Ectodermal cell (in vitro differentiated cells): ENCODE data around the gene PDE6B.

Experiments used
- H3K27ac ChIP-seq: 2 replicates; pipeline ENCODE4 v1.7.0; 2013; ENCODE audit warnings: mild to moderate bottlenecking, low read depth, low read length; ENCODE audit not compliant: insufficient read depth, poor library complexity, severe bottlenecking
- H3K27me3 ChIP-seq: 2 replicates; pipeline ENCODE4 v1.7.0; 2013; ENCODE audit warnings: mild to moderate bottlenecking, low read length; ENCODE audit not compliant: insufficient read depth, control insufficient read depth, poor library complexity, severe bottlenecking
- H3K36me3 ChIP-seq: one replicate; pipeline ENCODE4 v1.7.0; 2013; ENCODE audit warnings: low read length; ENCODE audit not compliant: control insufficient read depth, insufficient read depth
- H3K4me1 ChIP-seq: one replicate; pipeline ENCODE4 v1.7.0; 2013; ENCODE audit warnings: low read length; ENCODE audit not compliant: control insufficient read depth, insufficient read depth
- H3K4me3 ChIP-seq: 2 replicates; pipeline ENCODE4 v1.7.0; 2013; ENCODE audit warnings: low read depth, low read length, control low read depth; ENCODE audit not compliant: insufficient read depth
- H3K9me3 ChIP-seq: 2 replicates; pipeline ENCODE4 v1.7.0; 2013; ENCODE audit warnings: mild to moderate bottlenecking, low read length, moderate library complexity; ENCODE audit not compliant: control insufficient read depth
- WGBS, 2 experiments: methylation state at CpG; one replicate each; pipeline ENCODE4 v1.1.7; 2013; ENCODE audit warnings: missing lambda C conversion rate in 2 of 2; 5-methylcytosine and 5-hydroxymethylcytosine counted together

Gene PDE6B

GRCh38 chr4:612749-613125, 12.6 kb upstream of the PDE6B start:
- Histone ChIP-seq H3K4me1 (no peaks in the 10 kb centered on the region), H3K36me3 (no peaks in the 10 kb centered on the region), H3K27ac (no peak overlapping the region), H3K4me3 (no peak overlapping the region), H3K9me3 (no peaks in the 10 kb centered on the region), H3K27me3 (peaks cover 3% of the 10 kb centered on the region)
- 83 to 90% methylated on average over 7 of the region's 7 CpGs for WGBS, 2 experiments

GRCh38 chr4:613126-613525, 12.2 kb upstream of the PDE6B start:
- 90 to 91% methylated on average over 9 of the region's 9 CpGs for WGBS, 2 experiments
- Histone ChIP-seq H3K9me3 (no peaks in the 10 kb centered on the region), H3K36me3 (no peaks in the 10 kb centered on the region), H3K4me1 (no peaks in the 10 kb centered on the region), H3K4me3 (no peak overlapping the region), H3K27ac (no peak overlapping the region), H3K27me3 (peaks cover 3% of the 10 kb centered on the region)

GRCh38 chr4:616091-616490, 9.3 kb upstream of the PDE6B start:
- Histone ChIP-seq H3K4me1 (no peaks in the 10 kb centered on the region), H3K27ac (no peak overlapping the region), H3K36me3 (no peaks in the 10 kb centered on the region), H3K4me3 (no peak overlapping the region), H3K27me3 (peaks cover 3% of the 10 kb centered on the region), H3K9me3 (no peaks in the 10 kb centered on the region)
- 87 to 94% methylated on average over 1 of the region's 1 CpG for WGBS, 2 experiments

GRCh38 chr4:616911-617643, 8.3 kb upstream of the PDE6B start:
- peaks cover 3% of the 10 kb centered on the region for H3K27me3 ChIP-seq
- H3K36me3 ChIP-seq, result no peaks in the 10 kb centered on the region
- no peak overlapping the region for H3K27ac ChIP-seq
- no peak overlapping the region for H3K4me3 ChIP-seq
- no peaks in the 10 kb centered on the region for H3K4me1 ChIP-seq
- 94 to 95% methylated on average over 27 of the region's 27 CpGs for WGBS, 2 experiments
- H3K9me3 ChIP-seq, result no peaks in the 10 kb centered on the region

GRCh38 chr4:617644-618641, 7.4 kb upstream of the PDE6B start:
- Histone ChIP-seq H3K27me3 (peaks cover 3% of the 10 kb centered on the region), H3K9me3 (no peaks in the 10 kb centered on the region), H3K4me3 (no peak overlapping the region), H3K36me3 (no peaks in the 10 kb centered on the region), H3K4me1 (no peaks in the 10 kb centered on the region), H3K27ac (no peak overlapping the region)
- 82% methylated on average over 18 of the region's 18 CpGs for WGBS, 2 experiments

GRCh38 chr4:620201-620600, 5.2 kb upstream of the PDE6B start:
- H3K4me1 ChIP-seq, result peaks cover 17% of the 10 kb centered on the region
- H3K4me3 ChIP-seq, result no peak overlapping the region
- no peak overlapping the region for H3K27ac ChIP-seq
- 90 to 91% methylated on average over 11 of the region's 11 CpGs for WGBS, 2 experiments
- H3K27me3 ChIP-seq, result no peaks in the 10 kb centered on the region
- no peaks in the 10 kb centered on the region for H3K9me3 ChIP-seq
- H3K36me3 ChIP-seq, result no peaks in the 10 kb centered on the region

- Histone ChIP-seq H3K27ac (no peak overlapping the region), H3K4me1 (peaks cover 19% of the 10 kb centered on the region), H3K27me3 (no peaks in the 10 kb centered on the region), H3K9me3 (no peaks in the 10 kb centered on the region), H3K36me3 (no peaks in the 10 kb centered on the region), H3K4me3 (no peak overlapping the region)
- WGBS, 2 experiments, result 94 to 97% methylated on average over 19 of the region's 19 CpGs
Measured at GRCh38 chr4:620851-621261, 4.5 kb upstream of the PDE6B start.

- H3K36me3 ChIP-seq, result no peaks in the 10 kb centered on the region
- 90 to 93% methylated on average over 22 of the region's 22 CpGs for WGBS, 2 experiments
- no peaks in the 10 kb centered on the region for H3K27me3 ChIP-seq
- H3K4me3 ChIP-seq, result no peak overlapping the region
- no peak overlapping the region for H3K27ac ChIP-seq
- no peaks in the 10 kb centered on the region for H3K9me3 ChIP-seq
- peaks cover 19% of the 10 kb centered on the region for H3K4me1 ChIP-seq
Measured at GRCh38 chr4:621296-622070, 3.9 kb upstream of the PDE6B start.

GRCh38 chr4:622071-622995, 3.0 kb upstream of the PDE6B start:
- Histone ChIP-seq H3K4me3 (no peak overlapping the region), H3K27ac (no peak overlapping the region), H3K36me3 (no peaks in the 10 kb centered on the region), H3K4me1 (peaks cover 19% of the 10 kb centered on the region), H3K27me3 (no peaks in the 10 kb centered on the region), H3K9me3 (no peaks in the 10 kb centered on the region)
- WGBS, 2 experiments, result 93 to 94% methylated on average over 22 of the region's 22 CpGs
